Stimulated activated naive CD8-positive, alpha-beta T cell treated with anti-CD3 and anti-CD28 coated beads, Interleukin-15, Interleukin-2, amounts not matched to agents 100 U/mL and 50 U/mL, for 24 hours (primary cell): ENCODE data around the gene GLIS2.
"Not testable (repeated sequence)": the region's sequence is repeated elsewhere in the genome, so short reads cannot be mapped to it uniquely, and the experiment has no call there.

Experiments
- ATAC-seq: fragments of 150-1000 bp; cut with Tn5 transposase; one replicate; pipeline ENCODE4 v1.10.0; 2021
- DNase-seq: peaks from one replicate; pipeline ENCODE4 v3.0.0; 2021

GLIS2 gene

DNA sequence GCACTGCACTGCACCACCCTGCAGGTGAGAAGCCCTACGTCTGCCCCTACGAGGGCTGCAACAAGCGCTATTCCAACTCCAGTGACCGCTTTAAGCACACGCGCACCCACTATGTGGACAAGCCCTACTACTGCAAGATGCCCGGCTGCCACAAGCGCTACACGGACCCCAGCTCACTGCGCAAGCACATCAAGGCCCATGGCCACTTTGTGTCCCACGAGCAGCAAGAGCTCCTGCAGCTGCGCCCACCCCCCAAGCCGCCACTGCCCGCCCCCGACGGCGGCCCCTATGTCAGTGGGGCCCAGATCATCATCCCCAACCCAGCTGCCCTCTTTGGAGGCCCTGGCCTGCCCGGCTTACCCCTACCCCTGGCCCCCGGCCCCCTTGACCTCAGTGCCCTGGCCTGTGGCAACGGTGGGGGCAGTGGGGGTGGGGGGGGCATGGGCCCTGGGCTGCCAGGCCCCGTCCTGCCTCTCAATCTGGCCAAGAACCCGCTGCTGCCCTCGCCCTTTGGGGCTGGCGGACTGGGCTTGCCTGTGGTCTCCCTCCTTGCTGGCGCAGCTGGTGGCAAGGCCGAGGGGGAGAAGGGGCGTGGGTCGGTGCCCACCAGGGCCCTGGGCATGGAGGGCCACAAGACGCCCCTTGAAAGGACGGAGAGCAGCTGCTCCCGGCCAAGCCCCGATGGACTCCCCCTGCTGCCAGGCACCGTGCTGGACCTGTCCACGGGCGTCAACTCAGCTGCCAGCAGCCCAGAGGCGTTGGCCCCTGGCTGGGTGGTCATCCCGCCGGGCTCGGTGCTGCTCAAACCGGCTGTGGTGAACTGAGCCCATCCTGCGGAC is 21.1 kb downstream of the GLIS2 start:
- no peak for ATAC-seq
- DNase-seq, result no peak

- DNase-seq, result no peak
- ATAC-seq, result no peak
Measured at GRCh38 chr16:4337540-4338088, 21.7 kb downstream of the GLIS2 start.

- ATAC-seq, result no peak
- no peak for DNase-seq
Measured at GRCh38 chr16:4338125-4338582, 22.3 kb downstream of the GLIS2 start.

- DNase-seq, result no peak
- ATAC-seq, result no peak
Measured at GRCh38 chr16:4338712-4339299, 22.9 kb downstream of the GLIS2 start.

DNA sequence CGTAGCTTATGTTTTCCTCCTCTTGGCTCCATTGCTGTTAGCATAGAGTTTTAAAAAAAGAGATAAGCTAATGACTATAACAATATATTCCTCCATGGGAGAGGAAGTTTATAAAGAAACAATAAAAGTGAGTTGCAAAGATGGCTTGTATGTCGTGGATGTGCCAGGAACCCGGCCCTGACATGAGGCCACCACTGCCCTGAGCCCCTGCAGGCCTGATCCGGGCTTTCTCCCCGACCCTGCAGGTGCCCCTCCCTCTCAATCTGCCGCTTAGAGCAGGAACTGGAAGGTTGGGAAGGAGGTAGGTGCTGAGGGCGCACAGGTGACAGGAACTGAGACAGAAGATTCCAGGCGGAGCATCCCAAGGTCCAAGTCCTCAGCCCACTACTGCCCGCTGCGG is 23.6 kb downstream of the GLIS2 start:
- DNase-seq (no peak), ATAC-seq (no peak)

- DNase-seq, result no peak
Measured at GRCh38 chr16:4339909-4340308, 24.0 kb downstream of the GLIS2 start.

GRCh38 chr16:4340443-4340842 is 24.6 kb downstream of the GLIS2 start:
- DNase-seq (no peak), ATAC-seq (no peak)

More at GRCh38 chr16:4339909-4340308, 24.0 kb downstream of the GLIS2 start:
- ATAC-seq, result no peak

DNA sequence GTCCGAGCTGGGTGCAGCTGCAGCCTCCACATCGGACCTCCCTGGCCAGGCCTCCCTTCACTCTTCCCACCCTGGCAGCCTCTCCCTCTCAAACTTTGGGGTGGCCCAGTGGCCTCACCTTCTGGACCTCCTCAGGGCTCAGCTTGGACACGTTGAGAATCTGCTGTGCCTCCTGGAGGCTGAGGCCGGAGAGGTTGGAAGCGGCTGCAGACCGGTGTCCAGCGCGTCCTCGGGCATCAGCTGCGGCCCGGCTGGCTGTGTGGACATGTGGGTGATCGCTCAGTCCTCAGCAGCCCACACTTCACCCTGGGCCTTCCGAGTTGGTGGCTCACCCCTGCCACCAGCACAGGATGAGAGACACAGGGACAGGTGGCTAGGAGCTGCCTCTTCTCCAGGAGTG is 25.4 kb downstream of the GLIS2 start:
- ATAC-seq (no peak), DNase-seq (no peak)

- ATAC-seq, result no peak
- no peak for DNase-seq
Measured at GRCh38 chr16:4342866-4343744, 27.2 kb downstream of the GLIS2 start.

- not testable (repeated sequence) for DNase-seq, ATAC-seq
Measured at GRCh38 chr16:4344300-4344982, 28.6 kb downstream of the GLIS2 start.

- DNase-seq, result no peak
Measured at GRCh38 chr16:4344983-4345835, 29.3 kb downstream of the GLIS2 start.

DNA sequence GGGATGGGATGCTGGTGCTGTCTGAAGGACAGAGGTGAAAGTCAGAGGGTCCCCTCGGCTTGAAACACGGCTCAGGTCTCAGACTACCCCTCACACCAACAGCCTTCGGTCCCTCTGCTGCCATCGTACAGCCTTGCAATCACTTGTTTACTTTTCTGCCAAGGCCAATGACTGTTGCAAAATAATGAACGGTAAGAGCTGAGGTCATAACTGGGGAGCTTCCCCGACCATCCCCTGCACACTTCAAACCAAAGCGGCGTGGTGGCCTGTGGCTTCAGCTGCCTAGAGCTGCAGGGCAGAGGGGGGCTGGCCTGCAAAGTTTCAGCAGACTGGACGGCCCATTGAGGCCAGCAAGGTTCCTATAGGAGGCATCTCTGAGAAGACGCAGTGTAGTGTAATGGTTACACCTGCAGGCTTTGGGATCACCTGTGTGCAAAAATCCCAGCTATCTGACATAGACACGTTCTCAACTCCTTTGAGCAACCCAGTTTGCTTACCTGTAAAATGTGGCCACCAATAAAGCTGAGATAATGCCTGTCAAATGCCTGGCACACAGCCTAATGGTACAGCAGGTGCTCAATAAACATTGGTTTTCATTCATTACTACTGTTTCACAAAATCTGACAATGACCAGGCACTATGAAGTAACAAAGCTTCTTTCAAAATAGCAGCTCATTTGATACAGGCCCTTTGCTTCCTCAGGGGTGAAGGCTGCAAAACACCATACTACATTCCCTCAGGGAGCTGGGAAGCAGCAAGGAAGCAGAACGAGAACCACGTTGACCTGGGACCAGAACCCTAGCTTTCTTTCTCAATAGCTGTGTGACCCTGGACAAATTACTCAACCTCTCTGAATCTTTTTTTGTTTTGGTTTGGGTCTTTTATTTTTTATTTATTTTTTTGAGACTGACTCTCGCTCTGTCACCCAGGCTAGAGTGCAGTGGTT is 30.2 kb downstream of the GLIS2 start:
- ATAC-seq (no peak), DNase-seq (no peak)

More at GRCh38 chr16:4344983-4345835, 29.3 kb downstream of the GLIS2 start:
- no peak for ATAC-seq

- no peak for DNase-seq
- no peak for ATAC-seq
Measured at GRCh38 chr16:4347010-4347409, 31.1 kb downstream of the GLIS2 start.

DNA sequence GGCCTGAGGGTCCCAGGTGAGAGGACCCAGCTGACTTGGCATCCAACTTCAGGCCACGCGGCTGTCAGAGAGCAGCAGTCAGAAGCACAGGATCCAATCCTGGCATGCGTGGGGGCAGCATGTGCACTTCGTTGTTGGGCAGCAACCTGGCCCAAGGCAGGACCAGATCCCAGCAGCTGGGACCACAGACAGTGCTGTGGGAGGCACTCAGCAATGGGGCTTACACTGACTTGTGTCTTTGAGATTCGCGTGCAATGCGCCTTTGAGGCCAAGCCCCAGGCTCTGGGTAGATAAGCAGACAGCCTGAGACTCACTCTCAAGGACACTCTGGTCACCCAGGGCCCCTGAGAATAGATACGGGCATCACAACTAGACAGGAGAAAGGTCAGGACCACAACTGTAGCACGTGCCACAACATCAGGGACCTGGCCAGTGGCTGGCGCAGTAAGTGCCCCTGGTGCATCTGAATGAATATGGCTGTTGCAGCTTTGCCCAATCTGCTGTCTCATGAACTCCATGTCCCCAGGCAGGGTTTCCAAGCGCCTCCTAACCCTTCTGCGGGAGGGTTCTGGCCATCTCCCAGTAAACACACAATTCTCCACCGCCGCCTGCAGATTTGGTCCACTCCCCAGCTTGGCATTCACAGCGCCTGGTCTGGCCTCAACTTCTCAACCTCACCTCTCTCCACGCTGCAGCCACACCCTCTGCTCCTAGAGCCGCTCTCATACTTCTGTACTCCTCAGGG is 32.1 kb downstream of the GLIS2 start:
- DNase-seq (no peak), ATAC-seq (no peak)

DNA sequence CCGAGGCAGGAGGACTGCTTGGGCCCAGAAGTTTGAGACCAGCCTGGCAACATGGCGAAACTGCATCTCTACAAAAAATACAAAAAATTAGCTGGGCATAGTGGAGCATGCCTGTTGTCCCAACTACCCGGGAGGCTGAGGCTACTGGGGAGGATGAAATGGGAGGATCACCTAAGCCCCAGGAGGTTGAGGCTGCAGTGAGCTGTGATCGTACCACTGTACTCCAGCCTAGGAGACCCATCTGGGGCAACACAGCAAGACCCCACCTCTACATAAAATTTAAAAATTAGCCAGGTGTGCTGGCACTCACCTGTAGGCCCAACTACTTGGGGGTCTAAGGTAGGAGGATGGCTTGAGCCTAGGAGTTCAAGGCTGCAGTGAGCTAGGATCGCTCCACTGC is 33.5 kb downstream of the GLIS2 start:
- ATAC-seq (no peak), DNase-seq (no peak)

- DNase-seq, result no peak
- ATAC-seq, result peak; percentile 1
Measured at GRCh38 chr16:4350365-4350786, 34.5 kb downstream of the GLIS2 start.

DNA sequence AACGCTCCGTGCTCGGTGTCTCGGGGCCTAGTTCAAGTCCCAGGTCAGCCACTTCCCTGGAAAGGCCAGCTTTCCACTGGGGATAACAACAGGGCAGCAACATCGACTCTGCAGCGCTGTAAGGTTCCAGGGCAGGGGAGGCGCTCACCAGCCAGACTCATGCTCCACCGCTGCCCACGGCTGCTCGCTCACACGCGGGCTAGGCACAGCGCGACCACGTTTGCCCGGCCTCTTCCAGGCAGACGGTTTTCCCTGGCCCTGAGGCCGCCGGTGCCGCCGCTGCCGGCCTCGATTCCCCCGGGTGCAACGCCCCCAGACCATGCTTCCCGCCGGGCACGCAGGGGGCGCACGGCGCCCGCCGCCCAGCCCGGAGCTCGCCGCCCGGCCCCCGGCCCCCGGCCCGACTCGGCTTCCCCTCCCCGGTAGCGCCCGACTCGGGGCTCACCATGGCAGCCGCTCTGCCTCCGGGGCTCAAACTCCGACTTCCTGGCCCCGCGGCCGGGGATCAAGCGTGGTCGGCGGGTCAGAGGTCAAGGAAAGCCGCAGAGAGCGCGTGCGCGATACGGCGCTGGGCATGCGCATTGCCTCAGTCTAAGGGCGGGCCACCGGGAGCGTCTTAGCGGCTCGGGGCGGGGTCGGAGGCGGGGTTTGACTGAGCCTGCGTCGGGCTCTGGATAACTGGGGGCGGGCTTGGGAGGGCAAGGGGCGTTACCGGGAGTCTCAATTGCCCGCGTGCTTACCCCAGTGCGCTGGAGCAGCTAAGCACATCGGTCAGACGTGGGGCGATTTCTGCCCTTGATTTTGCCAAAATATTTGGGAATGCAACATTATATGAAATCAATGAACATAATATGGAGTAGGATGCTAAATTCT is 35.2 kb downstream of the GLIS2 start, which contains the start of gene PAM16:
TSS of gene PAM16 (minus strand) at position 535 of the 873 bp plus-strand sequence. CDS start at position 448, 87 bp downstream.
- DNase-seq (peak; percentile 100), ATAC-seq (peak; percentile 94)

DNA sequence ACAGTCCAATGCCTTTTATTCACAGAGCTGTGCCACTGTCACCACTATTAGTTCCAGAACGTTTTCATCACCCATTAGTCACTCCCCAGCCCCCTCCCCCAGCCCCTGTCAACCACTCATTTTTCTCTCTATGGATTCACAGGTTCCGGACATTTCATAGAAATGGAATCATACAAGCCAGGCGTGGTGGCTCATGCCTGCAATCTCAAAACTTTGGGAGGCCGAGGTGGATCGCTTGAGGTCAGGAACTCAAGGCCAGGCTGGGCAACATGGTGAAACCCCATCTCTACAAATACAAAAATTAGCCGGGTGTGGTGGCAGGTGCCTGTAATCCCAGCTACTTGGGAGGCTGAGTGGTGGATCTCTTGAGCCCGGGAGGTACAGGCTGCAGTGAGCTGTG is 36.0 kb downstream of the GLIS2 start:
- ATAC-seq (no peak), DNase-seq (peak; percentile 25)
